GM12865 (cell line): ENCODE measurements around the gene ZBTB43.

Experiments
- DNase-seq: peaks from one replicate; pipeline ENCODE4 v3.0.0; 2010; ENCODE audit warnings: low read depth
- H3K4me3 ChIP-seq: 2 replicates; pipeline ENCODE4 v1.5.1; 2011; ENCODE audit warnings: mild to moderate bottlenecking, low read depth, low read length, control low read depth
- CTCF ChIP-seq: IDR thresholded peaks from 2 replicates; pipeline ENCODE4 v1.5.1; 2011; ENCODE audit warnings: low read length, control low read depth, low read depth, inconsistent platforms; ENCODE audit not compliant: insufficient read depth; ENCODE audit errors: missing control alignments

The ZBTB43 gene

GRCh38 chr9:126838055-126838811 lies 33.4 kb downstream of the ZBTB43 start:
- TF ChIP-seq CTCF = no peak
- peak; percentile 44 for DNase-seq
- H3K4me3 ChIP-seq = peak overlapping the region; percentile 42

DNA sequence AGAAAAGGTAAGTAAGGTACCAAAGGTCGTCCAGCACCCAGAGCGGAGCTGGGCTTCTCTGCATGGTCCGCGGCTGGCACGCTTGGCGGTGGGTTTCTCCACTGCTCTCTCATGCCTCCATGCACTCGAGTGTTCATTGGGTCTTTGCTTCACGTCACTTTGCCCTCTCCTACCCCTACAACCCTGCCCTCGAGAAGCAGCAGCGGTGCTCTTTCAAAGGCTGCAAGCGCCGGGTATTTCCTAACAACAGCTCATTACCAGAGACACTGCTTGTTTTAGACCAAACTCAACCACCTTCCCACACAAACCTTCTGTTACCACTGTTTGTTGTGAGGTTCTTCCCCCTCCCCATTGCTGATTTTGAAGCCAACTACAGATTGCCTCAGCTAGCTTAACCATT lies 34.1 kb downstream of the ZBTB43 start:
- TF ChIP-seq CTCF = no peak
- peak; percentile 88 for DNase-seq

GRCh38 chr9:126839301-126839700 lies 34.5 kb downstream of the ZBTB43 start:
- peak overlapping the region; percentile 42 for H3K4me3 ChIP-seq
- TF ChIP-seq CTCF = no peak
- DNase-seq = no peak

More for the DNA sequence above, 34.1 kb downstream of the ZBTB43 start:
- peak overlapping the region; percentile 42 for H3K4me3 ChIP-seq

DNA sequence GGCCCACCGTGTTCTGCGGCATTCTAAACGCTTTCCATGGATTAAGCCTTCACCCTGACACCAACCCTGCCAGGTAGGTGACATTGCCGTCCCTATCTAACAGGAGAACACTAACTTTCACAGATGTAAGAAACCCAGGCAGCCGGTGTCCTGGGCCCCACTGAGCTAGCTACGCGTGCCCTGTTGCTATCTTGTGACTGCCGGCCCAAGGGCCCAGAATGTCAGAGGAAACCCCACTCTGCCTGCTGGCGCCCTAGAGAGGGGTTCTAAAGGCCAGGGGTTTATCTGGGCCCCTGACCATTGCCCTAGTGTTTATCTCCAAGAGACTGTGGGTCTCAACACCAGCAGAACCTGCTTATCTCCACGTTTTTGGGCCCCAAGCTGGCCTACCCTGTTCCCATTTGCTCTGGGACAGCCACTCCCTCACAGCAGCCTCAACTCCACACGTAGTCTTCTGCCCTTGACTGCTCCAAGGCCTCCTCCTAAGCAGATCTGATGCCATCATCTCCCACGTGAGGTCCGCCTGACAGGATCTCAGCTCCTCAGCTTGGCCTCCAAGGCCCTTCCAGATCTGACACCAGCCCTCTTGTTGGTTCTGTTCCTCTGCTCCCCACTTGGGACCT lies 37.5 kb downstream of the ZBTB43 start:
- no peak overlapping the region for H3K4me3 ChIP-seq
- no peak for TF ChIP-seq CTCF
- DNase-seq = no peak

- DNase-seq = peak; percentile 54
- no peak for TF ChIP-seq CTCF
- H3K4me3 ChIP-seq = no peak overlapping the region
Measured at GRCh38 chr9:126842977-126843799, 38.3 kb downstream of the ZBTB43 start.

DNA sequence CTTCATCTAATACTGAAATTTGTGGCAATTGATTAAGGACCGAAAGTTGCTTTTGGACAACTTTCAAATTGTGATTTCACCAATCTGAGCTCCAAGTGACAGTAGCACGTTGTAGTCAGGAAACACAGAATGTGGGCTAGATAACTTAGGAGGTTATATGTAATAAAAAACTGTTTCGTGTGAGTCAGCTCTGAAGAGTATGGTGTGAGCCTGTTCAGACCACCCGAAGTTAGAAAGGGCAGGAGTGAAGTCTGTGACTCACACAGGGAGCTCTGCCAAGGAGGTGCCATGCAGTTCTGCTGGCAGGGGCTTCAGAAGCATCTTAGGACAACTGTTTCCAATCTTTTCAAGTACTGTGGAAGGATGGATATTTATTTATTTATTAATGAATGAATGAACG lies 39.2 kb downstream of the ZBTB43 start:
- no peak for TF ChIP-seq CTCF
- H3K4me3 ChIP-seq = no peak overlapping the region
- DNase-seq = no peak
